Tibial nerve (tissue), 4 donors: Measurements from ENCODE around the gene PUM1. TPM values are rescaled to one million over a fixed set of nuclear protein-coding genes. Genes with fewer than 3 reads are reported as not detected.
"Not testable (repeated sequence)": the region's sequence is repeated elsewhere in the genome, so short reads cannot be mapped to it uniquely, and the experiment has no call there.

Experiments
- DNase-seq, 2 donors: peaks; one replicate each; pipeline ENCODE4 v3.0.0-alpha.2; 2019; ENCODE audit warnings: low spot score in 2 of 2
- H3K27ac ChIP-seq, 4 donors: fragments of 200-600 bp; sonication (generic) in 3 of 4; one replicate each; pipeline ENCODE4 v1.5.1; 2017 to 2019; ENCODE audit warnings: mild to moderate bottlenecking in 1 of 4
- H3K27me3 ChIP-seq, 2 donors: fragments of 200-600 bp; sonication (generic) in 1 of 2; one replicate each; pipeline versions ENCODE4 v1.5.1 to v1.6.0; 2017 to 2019
- H3K36me3 ChIP-seq, 3 donors: fragments of 200-600 bp; sonication (generic); one replicate each; pipeline ENCODE4 v1.5.1; 2018 to 2019
- H3K4me1 ChIP-seq, 4 donors: fragments of 200-600 bp; sonication (generic) in 3 of 4; one replicate each; pipeline ENCODE4 v1.5.1; 2017 to 2019
- H3K4me3 ChIP-seq, 4 donors: fragments of 200-600 bp; sonication (generic) in 3 of 4; one replicate each; pipeline ENCODE4 v1.5.1; 2017 to 2019; ENCODE audit warnings: mild to moderate bottlenecking in 1 of 4, moderate library complexity in 1 of 4
- H3K9me3 ChIP-seq, 4 donors: fragments of 200-600 bp; sonication (generic) in 3 of 4; one replicate each; pipeline ENCODE4 v1.5.1; 2017 to 2019
- EP300 ChIP-seq, 2 donors: sonication (generic); formaldehyde crosslinking; IDR thresholded peaks; one replicate each; pipeline ENCODE4 v1.6.1; 2017; ENCODE audit warnings: antibody characterized with exemption in 2 of 2, mild to moderate bottlenecking in 1 of 2
- POLR2A ChIP-seq, 2 donors: fragments of 450-650 bp; IDR thresholded peaks; one replicate each; pipeline ENCODE4 v1.6.1; 2017; ENCODE audit warnings: antibody characterized with exemption in 2 of 2, mild to moderate bottlenecking in 2 of 2, moderate library complexity in 2 of 2
- WGBS, 2 donors: methylation state at CpG; one replicate each; pipeline ENCODE4 v1.1.5; 2018; 5-methylcytosine and 5-hydroxymethylcytosine counted together
- total RNA-seq, 4 donors: library from RNA; depleted of rRNA; stranded (reverse); fragments of >200 nt; gene quantifications; one replicate each; pipeline ENCODE4 v1.1.0, GENCODE V29; 2016
- TF ChIP-seq, protein P1 (sequence below), 5 experiments: fragments of 200-600 bp in 3 of 5; fragments of 450-650 bp in 2 of 5; sonication (generic) in 3 of 5; IDR thresholded peaks; one replicate each; pipeline ENCODE4 v1.5.1; 2016 to 2019; ENCODE audit warnings: antibody characterized with exemption in 5 of 5, mild to moderate bottlenecking in 3 of 5, moderate library complexity in 2 of 5

The PUM1 gene
- total RNA-seq, 4 donors from 2014 or later = 64.8 to 93.4 (median 76.0) TPM

DNA sequence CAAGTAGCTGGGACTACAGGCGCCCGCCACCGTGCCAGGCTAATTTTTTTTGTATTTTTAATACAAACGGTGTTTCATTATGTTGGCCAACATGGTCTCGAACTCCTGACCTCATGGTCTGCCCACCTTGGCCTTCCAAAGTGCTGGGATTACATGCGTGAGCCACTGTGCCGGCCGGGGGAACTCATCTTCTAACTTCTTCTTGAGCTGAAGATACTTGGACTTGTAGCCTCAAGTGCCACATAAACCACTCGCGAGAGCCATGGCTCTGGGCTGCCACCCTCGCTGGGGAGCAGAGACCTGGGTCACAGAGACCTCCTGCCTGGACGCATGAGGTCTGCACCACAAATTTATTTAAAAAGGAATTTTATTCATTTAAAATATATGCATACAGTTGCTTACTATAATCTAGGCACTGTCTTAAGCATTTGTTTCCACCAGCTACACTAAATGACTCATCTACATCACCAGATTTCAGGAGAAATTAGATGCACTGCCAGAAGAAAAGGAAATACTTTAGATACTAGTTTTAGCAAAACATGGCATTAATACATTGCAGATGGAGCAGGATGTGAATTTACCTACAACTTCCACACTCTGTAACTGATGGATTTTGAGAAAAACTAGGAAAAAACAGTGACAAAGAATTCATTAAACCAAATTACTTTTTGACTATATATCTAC is 29.9 kb upstream of the PUM1 start:
- H3K4me1 ChIP-seq = peaks cover 0 to 2% (median under 1%) of the 10 kb centered on the region in 4 donors
- H3K27me3 ChIP-seq = no peaks in the 10 kb centered on the region
- no peak overlapping the region for H3K4me3 ChIP-seq
- TF ChIP-seq, protein P1, sequence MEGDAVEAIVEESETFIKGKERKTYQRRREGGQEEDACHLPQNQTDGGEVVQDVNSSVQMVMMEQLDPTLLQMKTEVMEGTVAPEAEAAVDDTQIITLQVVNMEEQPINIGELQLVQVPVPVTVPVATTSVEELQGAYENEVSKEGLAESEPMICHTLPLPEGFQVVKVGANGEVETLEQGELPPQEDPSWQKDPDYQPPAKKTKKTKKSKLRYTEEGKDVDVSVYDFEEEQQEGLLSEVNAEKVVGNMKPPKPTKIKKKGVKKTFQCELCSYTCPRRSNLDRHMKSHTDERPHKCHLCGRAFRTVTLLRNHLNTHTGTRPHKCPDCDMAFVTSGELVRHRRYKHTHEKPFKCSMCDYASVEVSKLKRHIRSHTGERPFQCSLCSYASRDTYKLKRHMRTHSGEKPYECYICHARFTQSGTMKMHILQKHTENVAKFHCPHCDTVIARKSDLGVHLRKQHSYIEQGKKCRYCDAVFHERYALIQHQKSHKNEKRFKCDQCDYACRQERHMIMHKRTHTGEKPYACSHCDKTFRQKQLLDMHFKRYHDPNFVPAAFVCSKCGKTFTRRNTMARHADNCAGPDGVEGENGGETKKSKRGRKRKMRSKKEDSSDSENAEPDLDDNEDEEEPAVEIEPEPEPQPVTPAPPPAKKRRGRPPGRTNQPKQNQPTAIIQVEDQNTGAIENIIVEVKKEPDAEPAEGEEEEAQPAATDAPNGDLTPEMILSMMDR (IDR thresholded peaks at IDR 0.05) = no peak
- TF ChIP-seq EP300 (IDR thresholded peaks at IDR 0.05) (no peak), POLR2A (IDR thresholded peaks at IDR 0.05) (no peak)
- H3K27ac ChIP-seq = no peak overlapping the region
- no peaks in the 10 kb centered on the region for H3K9me3 ChIP-seq
- 84 to 87% methylated on average over 12 of the region's 12 CpGs for WGBS, 2 donors
- H3K36me3 ChIP-seq = no peaks in the 10 kb centered on the region
- no peak for DNase-seq

DNA sequence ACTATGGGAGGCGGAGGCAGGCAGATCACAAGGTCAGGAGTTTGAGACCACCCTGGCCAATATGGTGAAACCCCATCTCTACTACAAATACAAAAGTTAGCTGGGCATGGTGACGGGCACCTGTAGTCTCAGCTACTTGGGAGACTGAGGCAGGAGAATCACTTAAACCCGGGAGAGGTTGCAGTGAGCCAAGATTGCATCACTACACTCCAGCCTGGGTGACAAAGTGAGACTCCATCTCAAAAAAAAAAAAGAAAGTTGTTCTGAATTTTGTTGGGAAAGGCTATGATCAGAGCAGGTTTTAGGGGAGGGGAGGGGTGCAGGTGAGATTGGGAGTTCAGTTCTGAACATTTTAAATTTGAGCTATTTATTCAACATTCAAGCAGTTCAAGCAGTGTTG is 22.6 kb upstream of the PUM1 start:
- not testable (repeated sequence) for H3K9me3 ChIP-seq

DNA sequence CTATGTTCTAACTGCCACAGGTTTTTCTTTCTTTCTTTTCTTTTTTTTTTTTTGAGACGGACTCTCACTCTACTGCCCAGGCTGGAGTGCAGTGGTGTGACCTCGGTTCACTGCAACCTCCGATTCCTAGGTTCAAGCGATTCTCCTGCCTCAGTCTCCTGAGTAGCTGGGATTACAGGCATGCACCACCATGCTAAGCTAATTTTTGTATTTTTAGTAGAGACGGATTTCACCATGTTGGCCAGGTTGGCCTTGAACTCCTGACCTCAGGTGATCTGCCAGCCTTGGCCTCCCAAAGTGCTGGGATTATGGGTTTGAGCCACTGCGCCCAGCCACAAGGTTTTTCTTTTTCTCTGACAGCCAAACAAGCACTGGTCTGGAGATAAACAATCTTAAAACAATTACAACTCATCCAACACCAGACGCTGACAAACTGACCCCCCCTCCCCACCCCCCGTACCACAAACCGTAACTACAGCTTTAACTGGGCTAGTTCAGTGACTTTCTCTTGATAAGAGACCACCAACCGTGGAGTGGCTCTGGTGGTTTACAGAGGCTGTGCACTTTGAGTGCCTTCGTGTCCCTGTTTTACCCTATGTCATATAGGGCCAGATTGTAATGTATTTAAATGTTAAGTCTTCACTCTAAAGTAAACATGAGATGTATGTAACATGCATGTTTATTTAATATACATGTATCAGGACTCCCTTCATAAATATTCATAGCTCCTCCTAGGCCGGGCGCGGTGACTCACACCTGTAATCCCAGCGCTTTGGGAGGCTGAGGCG is 19.5 kb upstream of the PUM1 start:
- no peak for DNase-seq
- Histone ChIP-seq H3K9me3 (no peaks in the 10 kb centered on the region), H3K4me3 (no peak overlapping the region), H3K27ac (no peak overlapping the region), H3K27me3 (no peaks in the 10 kb centered on the region), H3K4me1 (no peaks in the 10 kb centered on the region), H3K36me3 (no peaks in the 10 kb centered on the region)
- 78 to 82% methylated on average over 16 of the region's 16 CpGs for WGBS, 2 donors
- TF ChIP-seq EP300 (IDR thresholded peaks at IDR 0.05) (no peak), POLR2A (IDR thresholded peaks at IDR 0.05) (no peak)
- TF ChIP-seq, protein P1 (IDR thresholded peaks at IDR 0.05) = no peak

More for the DNA sequence above, 22.6 kb upstream of the PUM1 start:
- H3K4me3 ChIP-seq, H3K4me1 ChIP-seq, H3K27me3 ChIP-seq, DNase-seq, H3K27ac ChIP-seq, H3K36me3 ChIP-seq: not testable (repeated sequence)
- WGBS, 2 donors = 94 to 100% methylated on average over 3 of the region's 3 CpGs

DNA sequence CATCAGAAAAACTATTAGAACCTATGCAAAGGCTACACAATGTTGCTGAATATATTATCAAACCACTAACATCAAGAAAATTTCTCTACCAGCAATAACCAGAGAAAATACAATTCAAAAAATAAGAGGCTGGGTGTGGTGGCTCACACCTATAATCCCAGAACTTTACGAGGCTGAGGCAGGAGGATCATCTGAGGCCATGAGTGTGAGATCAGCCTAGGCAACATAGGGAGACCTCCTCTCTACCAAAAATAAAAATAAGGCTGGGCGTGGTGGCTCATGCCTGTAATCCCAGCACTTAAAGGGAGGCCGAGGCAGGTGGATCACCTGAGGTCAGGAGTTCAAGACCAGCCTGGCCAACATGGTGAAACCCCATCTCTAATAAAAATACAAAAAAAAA is 16.9 kb upstream of the PUM1 start:
- 90 to 92% methylated on average over 3 of the region's 3 CpGs for WGBS, 2 donors
- Histone ChIP-seq H3K9me3 (no peaks in the 10 kb centered on the region), H3K27me3 (no peaks in the 10 kb centered on the region), H3K4me1 (no peaks in the 10 kb centered on the region), H3K27ac (no peak overlapping the region), H3K36me3 (no peaks in the 10 kb centered on the region), H3K4me3 (no peak overlapping the region)
- DNase-seq = no peak
- TF ChIP-seq EP300 (IDR thresholded peaks at IDR 0.05) (no peak), POLR2A (IDR thresholded peaks at IDR 0.05) (no peak)
- TF ChIP-seq, protein P1 (IDR thresholded peaks at IDR 0.05) = no peak

DNA sequence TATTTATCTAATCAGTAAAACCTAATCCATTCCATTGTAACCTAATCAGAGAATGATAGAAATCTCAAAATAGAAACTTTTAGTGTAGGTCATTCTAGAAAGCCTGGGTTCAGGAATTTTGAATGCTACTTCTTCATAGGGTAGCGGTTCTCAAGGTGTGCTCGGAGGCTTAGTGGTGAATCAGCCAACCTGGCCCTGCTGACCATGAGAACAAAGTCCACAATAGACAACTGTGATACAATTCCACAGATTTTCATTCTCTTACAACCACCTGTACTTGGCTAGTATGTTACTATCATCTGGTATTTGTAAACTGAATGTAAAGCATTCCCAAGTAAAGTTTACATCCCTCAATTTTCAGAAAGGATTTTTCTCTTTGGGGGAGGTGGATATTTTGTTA is 7.5 kb upstream of the PUM1 start:
- Histone ChIP-seq H3K27me3 (no peaks in the 10 kb centered on the region), H3K4me1 (no peaks in the 10 kb centered on the region), H3K9me3 (no peaks in the 10 kb centered on the region), H3K27ac (no peak overlapping the region), H3K4me3 (no peak overlapping the region), H3K36me3 (no peaks in the 10 kb centered on the region)
- 96 to 97% methylated on average over 2 of the region's 2 CpGs for WGBS, 2 donors
- DNase-seq = no peak
- no peak for TF ChIP-seq POLR2A (IDR thresholded peaks at IDR 0.05)
- no peak for TF ChIP-seq EP300 (IDR thresholded peaks at IDR 0.05)
- TF ChIP-seq, protein P1 (IDR thresholded peaks at IDR 0.05) = no peak
